HG02852 (cell line): Measurements from ENCODE around the gene KLC3.
"Not testable (repeated sequence)": the region's sequence is repeated elsewhere in the genome, so short reads cannot be mapped to it uniquely, and the experiment has no call there.

ENCODE experiments used
- ATAC-seq: cut with Tn5 transposase; IDR thresholded peaks from one replicate; pipeline ENCODE4 v1.9.1; 2021; ENCODE audit warnings: mild to moderate bottlenecking, moderate library complexity; ENCODE audit not compliant: unreplicated experiment

Gene KLC3

GRCh38 chr19:45340232-45340898 lies at the start of gene KLC3:
TSS of gene KLC3 (plus strand) at chr19:45340750. CDS start at chr19:45345542, 4,792 bp downstream.
- no peak for ATAC-seq

DNA sequence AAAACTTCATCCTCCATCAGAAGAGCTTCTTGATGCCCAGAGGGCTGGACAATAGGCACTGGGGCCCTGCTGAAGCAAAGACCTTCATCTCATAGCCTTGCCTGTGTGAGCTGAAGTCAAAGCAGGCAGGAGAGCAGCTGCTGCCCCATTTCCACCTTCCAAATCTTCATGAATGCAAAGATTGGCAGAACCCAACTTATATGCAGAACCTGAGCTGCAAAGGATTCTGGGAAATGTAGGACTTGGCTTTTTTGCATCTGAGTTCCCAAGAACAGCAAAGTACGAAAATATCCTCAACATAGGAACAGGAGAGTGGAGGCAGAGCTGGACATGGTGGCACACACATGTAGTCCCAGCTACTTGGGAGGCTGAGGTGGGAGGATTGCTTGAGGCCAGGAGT lies 48.7 kb upstream of the KLC3 start:
- no peak for ATAC-seq

- ATAC-seq: no peak
Measured at GRCh38 chr19:45293682-45294081, 46.9 kb upstream of the KLC3 start.

GRCh38 chr19:45294291-45295029 lies 46.1 kb upstream of the KLC3 start:
- no peak for ATAC-seq

- no peak for ATAC-seq
Measured at GRCh38 chr19:45295873-45296272, 44.7 kb upstream of the KLC3 start.

DNA sequence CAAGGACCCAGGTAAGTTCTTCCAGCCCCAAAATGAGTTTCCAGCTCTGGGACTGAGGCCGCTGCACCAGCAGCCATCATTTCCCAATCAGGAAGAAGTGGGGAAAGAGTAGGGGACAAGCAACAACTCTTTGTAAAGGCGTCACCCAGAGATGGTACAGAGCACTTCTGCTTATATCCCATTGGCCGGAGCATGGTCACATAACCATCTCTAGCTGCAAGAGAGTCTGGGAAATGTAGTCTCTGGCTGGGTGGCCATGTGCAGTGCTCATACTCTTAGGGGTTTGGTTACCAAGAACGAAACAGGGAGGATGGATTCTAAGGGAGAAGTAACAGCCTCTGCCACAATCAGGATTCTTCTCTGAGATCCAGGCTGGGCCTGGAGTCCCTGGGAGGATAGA lies 44.2 kb upstream of the KLC3 start:
- ATAC-seq: no peak

- ATAC-seq: no peak
Measured at GRCh38 chr19:45297674-45298073, 42.9 kb upstream of the KLC3 start.

GRCh38 chr19:45298264-45298663 lies 42.3 kb upstream of the KLC3 start:
- no peak for ATAC-seq

DNA sequence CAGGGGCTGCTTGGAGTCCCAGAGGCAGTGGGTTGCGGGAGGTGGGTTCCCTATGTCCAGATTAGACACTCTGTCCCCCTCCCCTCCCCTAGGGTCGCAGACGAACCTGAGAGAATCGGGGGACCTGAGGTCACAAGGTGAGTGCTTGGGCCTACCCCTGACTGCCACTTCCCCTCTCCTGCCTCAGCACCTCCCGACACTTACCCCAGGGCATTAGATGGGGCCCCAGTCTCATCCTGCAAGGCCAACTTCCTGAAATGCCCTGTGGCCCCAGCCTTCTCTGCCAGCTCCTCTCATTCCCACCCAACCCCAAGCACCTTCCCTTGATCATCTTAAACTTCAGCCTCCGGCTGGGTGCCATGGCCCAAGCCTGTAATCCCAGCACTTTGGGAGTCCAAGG lies 40.8 kb upstream of the KLC3 start:
- ATAC-seq: no peak

GRCh38 chr19:45302416-45302815 lies 38.1 kb upstream of the KLC3 start:
- no peak for ATAC-seq

GRCh38 chr19:45303269-45304060 lies 37.1 kb upstream of the KLC3 start:
- no peak for ATAC-seq

- no peak for ATAC-seq
Measured at GRCh38 chr19:45304141-45304926, 36.2 kb upstream of the KLC3 start.

GRCh38 chr19:45305007-45305406 lies 35.5 kb upstream of the KLC3 start:
- no peak for ATAC-seq

- no peak for ATAC-seq
Measured at GRCh38 chr19:45305421-45305820, 35.1 kb upstream of the KLC3 start.

- no peak for ATAC-seq
Measured at GRCh38 chr19:45306040-45306439, 34.5 kb upstream of the KLC3 start.

DNA sequence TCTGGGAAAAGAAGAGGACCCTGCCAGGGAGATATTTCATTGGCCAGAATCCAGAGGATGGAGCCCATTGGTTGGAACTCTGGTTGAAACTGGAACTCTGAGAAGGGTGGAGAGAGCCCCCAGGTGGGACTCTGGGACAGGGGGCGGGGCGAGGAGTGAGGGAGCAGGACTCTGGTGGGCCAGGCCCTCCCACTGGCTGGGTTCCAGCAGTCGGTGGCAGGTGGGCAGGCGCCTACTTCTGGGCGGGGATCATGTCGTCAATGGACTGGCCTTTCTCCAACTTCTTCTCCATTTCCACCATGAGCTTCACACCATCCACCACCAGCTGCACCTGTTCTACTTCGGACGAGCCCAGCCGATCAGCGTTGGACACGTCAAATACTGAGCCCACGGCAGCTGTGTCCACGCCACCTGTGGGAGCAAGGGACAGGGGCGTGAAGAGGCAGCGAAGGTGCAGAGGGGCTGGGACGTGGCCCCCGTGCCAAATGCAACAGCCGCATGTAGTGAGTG lies 34.0 kb upstream of the KLC3 start:
- no peak for ATAC-seq

- ATAC-seq: no peak
Measured at GRCh38 chr19:45307361-45307760, 33.2 kb upstream of the KLC3 start.

DNA sequence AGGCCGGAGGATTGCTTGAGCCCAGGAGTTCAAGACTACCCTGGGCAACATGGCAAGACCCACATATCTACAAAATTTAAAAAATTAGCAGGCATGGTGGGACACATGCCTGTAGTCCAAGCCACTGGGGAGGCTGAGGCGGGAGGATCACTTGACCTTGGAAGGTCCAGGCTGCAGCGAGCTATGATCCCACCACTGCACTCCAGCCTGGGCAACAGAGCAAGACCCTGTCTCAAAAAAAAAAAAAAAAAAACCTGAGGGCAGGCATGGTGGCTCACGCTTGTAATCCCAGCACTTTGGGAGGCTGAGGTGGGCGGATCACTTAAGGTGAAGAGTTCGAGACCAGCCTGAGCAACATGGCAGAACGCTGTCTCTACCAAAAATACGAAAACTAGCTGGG lies 31.2 kb upstream of the KLC3 start:
- not testable (repeated sequence) for ATAC-seq

- no peak for ATAC-seq
Measured at GRCh38 chr19:45311621-45312020, 28.9 kb upstream of the KLC3 start.

DNA sequence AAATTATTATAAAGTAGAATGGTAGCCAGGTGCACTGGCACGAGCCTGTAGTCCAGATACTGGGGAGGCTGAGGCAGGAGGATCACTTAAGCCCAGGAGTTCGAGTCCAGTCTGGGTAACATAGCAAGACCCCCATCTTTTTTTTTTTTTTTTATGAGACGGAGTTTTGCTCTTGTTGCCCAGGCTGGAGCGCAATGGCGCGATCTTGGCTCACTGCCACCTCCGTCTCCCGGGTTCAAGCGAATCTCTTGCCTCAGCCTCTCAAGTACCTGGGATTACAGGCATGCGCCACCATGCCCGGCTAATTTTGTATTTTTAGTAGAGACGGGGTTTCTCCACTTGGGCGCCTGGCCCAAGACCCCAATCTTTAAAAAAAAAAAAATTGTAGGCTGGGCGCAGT lies 28.3 kb upstream of the KLC3 start:
- not testable (repeated sequence) for ATAC-seq
